Measurements from ENCODE around the gene PROSER1.

The PROSER1 gene

DNA sequence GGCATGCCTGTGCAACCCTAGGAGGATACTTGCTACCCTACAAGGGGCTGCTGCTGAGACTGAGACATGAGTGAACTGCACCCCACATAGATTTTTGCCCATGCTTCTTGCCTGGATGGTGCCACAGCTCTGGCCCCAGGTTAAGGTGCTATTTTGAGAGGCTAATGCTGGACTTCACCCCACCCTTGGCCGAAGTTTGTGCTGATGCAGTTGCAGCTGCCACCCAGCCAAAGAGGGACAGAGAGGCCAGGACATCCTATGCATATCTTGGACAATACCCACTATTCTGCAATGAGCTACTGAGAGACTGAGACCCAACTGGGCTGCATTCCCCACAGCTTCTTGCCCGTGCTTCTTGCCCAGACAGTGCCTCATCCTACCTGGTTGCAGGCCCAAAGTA lies 35.0 kb upstream of the PROSER1 start:
- TF ChIP-seq OSR1 (CRISPR knock-in tag; IDR thresholded peaks at IDR 0.05): no peak
- no peak for ATAC-seq

DNA sequence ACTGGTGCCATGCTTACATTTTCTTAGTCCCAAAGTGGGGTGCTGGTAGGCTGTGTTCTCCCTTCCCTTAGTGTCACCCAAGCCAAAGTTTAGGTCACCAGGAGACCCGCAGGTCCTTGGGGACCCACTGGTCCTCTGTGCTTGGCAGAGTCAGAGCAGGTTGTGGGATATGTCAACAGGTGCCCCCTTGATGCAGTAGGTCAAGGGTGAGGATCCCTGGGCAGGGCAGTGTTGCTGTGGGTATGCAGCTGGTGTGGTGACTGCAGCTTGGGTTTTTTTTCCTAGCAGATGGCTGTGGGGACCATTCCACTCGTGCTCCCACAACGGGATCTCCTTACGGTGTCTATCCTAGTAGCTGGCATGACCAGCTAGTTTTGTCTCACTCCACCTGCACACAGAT lies 24.1 kb upstream of the PROSER1 start:
- no peak for ATAC-seq
- TF ChIP-seq ESRRG (CRISPR knock-in tag; IDR thresholded peaks at IDR 0.05): no peak
- TF ChIP-seq SNAI2 (CRISPR knock-in tag; IDR thresholded peaks at IDR 0.05): no peak
- no peak for TF ChIP-seq TCF4 (CRISPR knock-in tag; IDR thresholded peaks at IDR 0.05; ENCODE audit: borderline replicate concordance)
- TF ChIP-seq, protein P1, sequence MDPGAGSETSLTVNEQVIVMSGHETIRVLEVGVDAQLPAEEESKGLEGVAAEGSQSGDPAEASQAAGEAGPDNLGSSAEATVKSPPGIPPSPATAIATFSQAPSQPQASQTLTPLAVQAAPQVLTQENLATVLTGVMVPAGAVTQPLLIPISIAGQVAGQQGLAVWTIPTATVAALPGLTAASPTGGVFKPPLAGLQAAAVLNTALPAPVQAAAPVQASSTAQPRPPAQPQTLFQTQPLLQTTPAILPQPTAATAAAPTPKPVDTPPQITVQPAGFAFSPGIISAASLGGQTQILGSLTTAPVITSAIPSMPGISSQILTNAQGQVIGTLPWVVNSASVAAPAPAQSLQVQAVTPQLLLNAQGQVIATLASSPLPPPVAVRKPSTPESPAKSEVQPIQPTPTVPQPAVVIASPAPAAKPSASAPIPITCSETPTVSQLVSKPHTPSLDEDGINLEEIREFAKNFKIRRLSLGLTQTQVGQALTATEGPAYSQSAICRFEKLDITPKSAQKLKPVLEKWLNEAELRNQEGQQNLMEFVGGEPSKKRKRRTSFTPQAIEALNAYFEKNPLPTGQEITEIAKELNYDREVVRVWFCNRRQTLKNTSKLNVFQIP (CRISPR knock-in tag; IDR thresholded peaks at IDR 0.05; ENCODE audit: borderline replicate concordance, low read depth): no peak
- no peak for TF ChIP-seq RARB (CRISPR knock-in tag; IDR thresholded peaks at IDR 0.05)

DNA sequence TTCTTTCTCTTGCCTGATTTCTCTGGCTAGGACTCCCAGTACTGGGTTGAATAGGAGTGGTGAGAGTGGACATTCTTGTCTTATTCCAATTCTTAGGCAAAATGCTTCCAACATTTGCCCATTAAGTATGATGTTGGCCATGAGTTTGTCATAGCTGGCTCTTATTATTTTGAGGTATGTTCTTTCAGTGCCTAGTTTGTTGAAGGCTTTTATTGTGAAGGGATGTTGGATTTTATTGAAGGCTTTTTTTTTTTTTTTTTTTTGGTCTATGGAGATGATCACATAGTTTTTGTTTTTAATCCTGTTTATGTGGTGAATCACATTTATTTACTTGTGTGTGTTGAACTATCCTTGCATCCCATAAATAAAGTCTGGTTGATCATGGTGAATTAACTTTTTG lies 20.2 kb upstream of the PROSER1 start:
- ATAC-seq: no peak
- TF ChIP-seq OSR1 (CRISPR knock-in tag; IDR thresholded peaks at IDR 0.05) (no peak), ARNTL (CRISPR knock-in tag; IDR thresholded peaks at IDR 0.05; ENCODE audit: borderline replicate concordance, low read depth) (no peak), ZFP30 (CRISPR knock-in tag; IDR thresholded peaks at IDR 0.05) (no peak), ZFP3 (CRISPR knock-in tag; IDR thresholded peaks at IDR 0.05) (no peak), PPARA (CRISPR knock-in tag; IDR thresholded peaks at IDR 0.05; ENCODE audit: borderline replicate concordance) (no peak), TOX (CRISPR knock-in tag; IDR thresholded peaks at IDR 0.05; ENCODE audit: borderline replicate concordance) (no peak), RARB (CRISPR knock-in tag; IDR thresholded peaks at IDR 0.05) (no peak), TCF4 (CRISPR knock-in tag; IDR thresholded peaks at IDR 0.05; ENCODE audit: borderline replicate concordance) (no peak), ZNF70 (CRISPR knock-in tag; IDR thresholded peaks at IDR 0.05) (no peak), ISL1 (CRISPR knock-in tag; IDR thresholded peaks at IDR 0.05) (no peak), ZNF8 (CRISPR knock-in tag; IDR thresholded peaks at IDR 0.05) (no peak), ESRRG (CRISPR knock-in tag; IDR thresholded peaks at IDR 0.05) (no peak)
- TF ChIP-seq, protein P1 (CRISPR knock-in tag; IDR thresholded peaks at IDR 0.05; ENCODE audit: borderline replicate concordance, low read depth): no peak
- TF ChIP-seq, protein P2, sequence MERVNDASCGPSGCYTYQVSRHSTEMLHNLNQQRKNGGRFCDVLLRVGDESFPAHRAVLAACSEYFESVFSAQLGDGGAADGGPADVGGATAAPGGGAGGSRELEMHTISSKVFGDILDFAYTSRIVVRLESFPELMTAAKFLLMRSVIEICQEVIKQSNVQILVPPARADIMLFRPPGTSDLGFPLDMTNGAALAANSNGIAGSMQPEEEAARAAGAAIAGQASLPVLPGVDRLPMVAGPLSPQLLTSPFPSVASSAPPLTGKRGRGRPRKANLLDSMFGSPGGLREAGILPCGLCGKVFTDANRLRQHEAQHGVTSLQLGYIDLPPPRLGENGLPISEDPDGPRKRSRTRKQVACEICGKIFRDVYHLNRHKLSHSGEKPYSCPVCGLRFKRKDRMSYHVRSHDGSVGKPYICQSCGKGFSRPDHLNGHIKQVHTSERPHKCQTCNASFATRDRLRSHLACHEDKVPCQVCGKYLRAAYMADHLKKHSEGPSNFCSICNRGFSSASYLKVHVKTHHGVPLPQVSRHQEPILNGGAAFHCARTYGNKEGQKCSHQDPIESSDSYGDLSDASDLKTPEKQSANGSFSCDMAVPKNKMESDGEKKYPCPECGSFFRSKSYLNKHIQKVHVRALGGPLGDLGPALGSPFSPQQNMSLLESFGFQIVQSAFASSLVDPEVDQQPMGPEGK (CRISPR knock-in tag; IDR thresholded peaks at IDR 0.05; ENCODE audit: borderline replicate concordance): no peak

- TF ChIP-seq TOX (CRISPR knock-in tag; IDR thresholded peaks at IDR 0.05; ENCODE audit: borderline replicate concordance) (no peak), ZNF70 (CRISPR knock-in tag; IDR thresholded peaks at IDR 0.05) (no peak), CSDC2 (CRISPR knock-in tag; IDR thresholded peaks at IDR 0.05) (no peak), SNAI2 (CRISPR knock-in tag; IDR thresholded peaks at IDR 0.05) (no peak), ZC3H10 (CRISPR knock-in tag; IDR thresholded peaks at IDR 0.05) (no peak), ESRRG (CRISPR knock-in tag; IDR thresholded peaks at IDR 0.05) (no peak)
- TF ChIP-seq, protein P3, sequence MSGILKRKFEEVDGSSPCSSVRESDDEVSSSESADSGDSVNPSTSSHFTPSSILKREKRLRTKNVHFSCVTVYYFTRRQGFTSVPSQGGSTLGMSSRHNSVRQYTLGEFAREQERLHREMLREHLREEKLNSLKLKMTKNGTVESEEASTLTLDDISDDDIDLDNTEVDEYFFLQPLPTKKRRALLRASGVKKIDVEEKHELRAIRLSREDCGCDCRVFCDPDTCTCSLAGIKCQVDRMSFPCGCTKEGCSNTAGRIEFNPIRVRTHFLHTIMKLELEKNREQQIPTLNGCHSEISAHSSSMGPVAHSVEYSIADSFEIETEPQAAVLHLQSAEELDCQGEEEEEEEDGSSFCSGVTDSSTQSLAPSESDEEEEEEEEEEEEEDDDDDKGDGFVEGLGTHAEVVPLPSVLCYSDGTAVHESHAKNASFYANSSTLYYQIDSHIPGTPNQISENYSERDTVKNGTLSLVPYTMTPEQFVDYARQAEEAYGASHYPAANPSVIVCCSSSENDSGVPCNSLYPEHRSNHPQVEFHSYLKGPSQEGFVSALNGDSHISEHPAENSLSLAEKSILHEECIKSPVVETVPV (CRISPR knock-in tag; IDR thresholded peaks at IDR 0.05): no peak
- no peak for ATAC-seq
Observed at GRCh38 chr13:39056018-39056417, 18.1 kb upstream of the PROSER1 start.

- TF ChIP-seq ESRRG (CRISPR knock-in tag; IDR thresholded peaks at IDR 0.05): no peak
- no peak for TF ChIP-seq ZC3H10 (CRISPR knock-in tag; IDR thresholded peaks at IDR 0.05)
- TF ChIP-seq ISL1 (CRISPR knock-in tag; IDR thresholded peaks at IDR 0.05): no peak
- no peak for TF ChIP-seq TOX (CRISPR knock-in tag; IDR thresholded peaks at IDR 0.05; ENCODE audit: borderline replicate concordance)
- no peak for TF ChIP-seq ZNF70 (CRISPR knock-in tag; IDR thresholded peaks at IDR 0.05)
- TF ChIP-seq ZFP30 (CRISPR knock-in tag; IDR thresholded peaks at IDR 0.05): no peak
- no peak for ATAC-seq
Observed at GRCh38 chr13:39054112-39054511, 16.2 kb upstream of the PROSER1 start.

DNA sequence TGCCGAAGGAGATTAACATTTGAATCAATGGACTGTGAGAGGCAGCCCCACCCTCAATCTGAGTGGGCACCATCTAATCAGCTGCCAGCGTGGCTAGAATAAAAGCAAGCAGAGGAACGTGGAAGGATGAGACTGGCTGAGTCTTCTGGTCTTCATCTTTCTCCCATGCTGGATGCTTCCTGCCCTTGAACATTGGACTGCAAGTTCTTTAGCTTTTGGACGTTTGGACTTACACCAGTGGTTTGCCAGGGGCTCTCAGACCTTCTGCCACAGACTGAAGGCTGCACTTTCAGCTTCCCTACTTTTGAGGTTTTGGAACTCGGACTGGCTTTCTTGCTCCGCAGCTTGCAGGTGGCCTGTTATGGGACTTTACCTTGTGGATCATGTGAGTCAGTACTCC lies 15.1 kb upstream of the PROSER1 start:
- no peak for ATAC-seq
- TF ChIP-seq, protein P1 (CRISPR knock-in tag; IDR thresholded peaks at IDR 0.05; ENCODE audit: borderline replicate concordance, low read depth): no peak
- TF ChIP-seq ZNF70 (CRISPR knock-in tag; IDR thresholded peaks at IDR 0.05) (no peak), RARB (CRISPR knock-in tag; IDR thresholded peaks at IDR 0.05) (no peak), CSDC2 (CRISPR knock-in tag; IDR thresholded peaks at IDR 0.05) (no peak), GLIS3 (CRISPR knock-in tag; IDR thresholded peaks at IDR 0.05) (no peak), CREB5 (CRISPR knock-in tag; IDR thresholded peaks at IDR 0.05; ENCODE audit: low read depth) (no peak), TOX (CRISPR knock-in tag; IDR thresholded peaks at IDR 0.05; ENCODE audit: borderline replicate concordance) (no peak), ESRRG (CRISPR knock-in tag; IDR thresholded peaks at IDR 0.05) (no peak)
- TF ChIP-seq, protein P2 (CRISPR knock-in tag; IDR thresholded peaks at IDR 0.05; ENCODE audit: borderline replicate concordance): no peak

All from SK-N-SH treated with all-trans-retinoic acid at 6 μM for 48 hours (cell line).